Right renal pelvis (tissue), 4 donors: ENCODE results near the gene TECPR2. TPM values are rescaled to one million over a fixed set of nuclear protein-coding genes. Genes with fewer than 3 reads are reported as not detected.
A peak's percentile ranks its signal among the peaks of the same experiment; 100 is the strongest.

Source experiments
- DNase-seq, 4 donors: peaks; one replicate each; pipeline ENCODE4 v3.0.0-alpha.2; 2013; ENCODE audit warnings: low read depth in 4 of 4, low spot score in 3 of 4, missing footprints in 1 of 4
- polyA plus RNA-seq, 4 donors: library from polyadenylated mRNA; unstranded; fragments of 120-200 nt; gene quantifications; one replicate each; pipeline ENCODE4 v1.2.1, GENCODE V29; 2013; ENCODE audit not compliant: insufficient read length in 4 of 4

The TECPR2 gene
- polyA plus RNA-seq, 4 donors = 16.7 to 19.9 (median 16.8) TPM

DNA sequence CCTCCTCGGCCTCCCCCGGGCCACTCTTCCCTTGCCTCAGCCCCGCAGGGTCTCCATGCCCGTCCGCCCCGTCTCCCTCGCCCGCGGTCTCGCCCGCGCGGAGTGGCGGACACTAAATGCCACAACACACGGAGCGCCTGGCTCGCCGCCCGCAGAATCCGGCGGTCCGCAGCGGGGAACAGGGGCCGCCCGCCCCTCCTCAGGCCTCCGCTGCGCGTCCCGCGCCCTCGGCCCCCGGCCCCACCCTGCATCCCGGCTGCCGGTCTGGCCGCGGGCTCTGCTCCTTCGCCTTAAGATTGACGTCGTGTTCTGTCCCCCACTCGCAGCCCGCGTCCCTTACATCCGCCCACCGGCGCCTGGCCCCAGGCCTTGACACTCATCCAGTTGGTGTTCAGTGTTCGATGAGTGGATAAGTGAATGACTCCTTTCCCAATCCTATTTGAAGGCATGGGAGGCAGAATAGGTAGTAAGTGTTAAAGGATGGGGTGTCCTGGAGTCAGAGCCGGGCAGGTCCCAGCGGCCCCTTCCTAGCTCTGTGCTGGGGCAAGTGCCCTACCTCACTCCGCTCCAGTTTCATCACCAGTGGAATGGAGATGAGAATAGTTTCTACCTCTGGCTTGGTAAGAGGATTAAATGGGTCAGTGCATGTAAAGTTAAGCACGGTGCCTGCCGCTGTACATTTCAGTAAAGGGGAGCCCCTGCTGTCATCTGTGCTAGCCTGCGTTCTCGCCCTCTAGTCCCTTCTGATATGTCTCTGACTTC, 622 bp downstream of the TECPR2 start:
- DNase-seq = peak in 1 of 4 donors; percentile 16

DNA sequence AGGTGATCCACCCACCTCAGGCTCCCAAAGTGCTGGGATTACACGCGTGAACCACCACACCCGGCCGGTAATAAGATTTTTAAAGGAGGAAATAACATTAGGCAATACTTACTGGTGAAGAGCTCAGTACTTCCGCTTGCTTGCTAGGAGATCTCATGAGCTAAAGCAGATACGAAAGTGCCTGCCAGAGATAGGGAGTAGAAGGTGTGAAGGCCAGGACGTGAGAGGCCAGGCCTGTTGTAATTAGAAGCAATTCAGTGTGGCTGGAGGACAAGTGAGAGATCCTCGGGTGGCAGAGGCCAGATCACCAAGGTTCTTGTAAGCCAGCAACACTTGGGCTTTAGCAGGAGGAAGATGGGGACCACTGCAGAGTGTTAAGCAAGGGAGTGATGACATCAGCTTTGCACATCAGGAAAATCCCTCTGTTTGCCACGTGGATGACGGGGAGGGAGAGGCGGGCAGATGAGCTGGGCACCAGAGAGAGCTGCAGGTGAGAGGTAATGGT, 7.6 kb downstream of the TECPR2 start:
- DNase-seq = no peak

DNA sequence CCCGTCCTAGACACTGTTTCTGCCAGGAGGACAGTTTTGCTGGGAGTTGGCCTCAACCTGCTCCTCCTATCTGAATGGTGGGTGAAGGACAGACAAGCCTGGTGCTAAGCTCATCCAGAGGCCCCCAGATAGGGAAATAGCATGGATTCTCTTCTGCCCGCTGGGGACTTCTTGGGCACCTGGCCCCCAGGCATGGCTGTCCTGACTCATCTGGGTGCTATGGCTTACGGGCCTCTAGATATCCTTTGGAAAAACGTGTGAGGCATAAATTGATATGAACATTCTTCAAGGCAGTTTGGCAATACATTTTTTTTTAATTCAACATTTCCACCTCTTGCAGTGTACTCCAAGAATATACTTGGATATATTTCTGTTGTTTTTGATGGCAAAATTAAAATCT, 8.6 kb downstream of the TECPR2 start:
- DNase-seq = no peak

DNA sequence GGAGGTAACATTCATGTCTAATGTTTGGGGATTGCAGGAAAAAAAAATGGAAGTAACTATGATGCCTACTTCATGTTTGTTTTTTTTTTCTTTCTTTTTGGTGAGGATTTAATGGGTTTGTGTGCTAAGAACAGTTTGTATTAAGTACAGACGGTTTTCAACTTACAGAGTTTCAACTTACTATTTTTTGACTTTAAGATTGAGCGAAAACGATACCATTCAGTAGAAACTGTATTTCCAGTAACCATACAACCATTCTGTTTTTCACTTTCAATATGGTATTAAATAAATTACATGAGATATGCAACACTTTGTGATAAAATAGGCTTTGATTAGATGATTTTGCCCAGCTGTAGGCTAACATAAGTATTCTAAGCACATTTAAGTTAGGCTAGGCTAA, 10.4 kb downstream of the TECPR2 start:
- no peak for DNase-seq

DNA sequence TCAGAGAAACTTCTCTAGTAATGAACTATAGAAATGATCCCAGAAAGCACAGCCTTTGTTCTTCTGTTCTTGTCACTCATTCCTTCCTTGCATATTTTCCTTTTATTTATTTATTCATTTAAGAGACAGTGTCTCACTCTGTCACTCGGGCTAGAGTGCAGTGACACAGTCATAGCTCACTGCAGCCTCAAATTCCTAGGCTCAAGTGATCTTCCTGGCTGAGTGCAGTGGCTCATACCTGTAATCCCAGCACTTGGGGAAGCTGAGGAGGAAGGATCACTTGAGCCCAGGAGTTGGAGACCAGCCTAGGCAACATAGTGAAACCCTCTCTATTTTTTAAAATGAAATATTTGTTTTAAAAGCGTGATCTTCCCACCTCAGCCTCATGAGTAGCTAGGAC, 11.5 kb downstream of the TECPR2 start:
- no peak for DNase-seq

DNA sequence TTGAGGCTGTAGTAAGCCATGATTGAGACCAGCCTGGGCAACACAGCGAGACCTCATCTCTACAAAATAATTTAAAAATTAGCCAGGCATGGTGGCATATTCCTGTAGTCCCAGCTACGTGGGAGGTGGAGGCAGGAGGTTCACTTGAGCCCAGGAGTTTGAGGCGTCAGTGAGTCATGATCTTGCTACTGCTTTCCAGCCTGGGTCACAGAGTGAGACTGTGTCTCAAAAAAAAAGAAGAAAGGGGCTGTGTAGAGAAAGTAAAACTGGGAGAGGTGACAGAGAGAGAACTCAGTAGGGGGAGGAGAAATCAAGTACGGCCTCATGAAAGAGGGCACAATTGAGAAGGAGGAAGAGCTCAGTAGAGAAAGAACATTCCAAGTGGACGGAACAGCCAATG, 12.4 kb downstream of the TECPR2 start:
- no peak for DNase-seq

DNA sequence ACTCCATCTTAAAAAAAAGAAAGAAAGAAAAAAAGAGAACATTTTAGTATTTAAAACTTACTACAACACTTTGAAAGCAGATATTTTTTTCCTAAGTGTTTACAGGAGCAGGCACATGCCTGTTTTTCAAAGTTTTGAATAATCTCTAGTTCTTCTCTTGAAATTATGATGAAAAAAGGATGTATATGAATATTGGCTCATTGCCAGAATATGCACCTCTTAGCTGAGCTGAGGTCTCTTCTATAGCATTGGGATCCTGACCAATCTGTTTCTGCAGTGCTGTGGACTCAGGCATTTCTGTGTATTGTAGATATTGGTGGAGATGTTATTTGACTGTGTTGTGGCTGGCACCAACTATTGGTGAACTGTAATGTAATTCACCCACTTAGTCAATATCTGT, 15.0 kb downstream of the TECPR2 start:
- DNase-seq = no peak

DNA sequence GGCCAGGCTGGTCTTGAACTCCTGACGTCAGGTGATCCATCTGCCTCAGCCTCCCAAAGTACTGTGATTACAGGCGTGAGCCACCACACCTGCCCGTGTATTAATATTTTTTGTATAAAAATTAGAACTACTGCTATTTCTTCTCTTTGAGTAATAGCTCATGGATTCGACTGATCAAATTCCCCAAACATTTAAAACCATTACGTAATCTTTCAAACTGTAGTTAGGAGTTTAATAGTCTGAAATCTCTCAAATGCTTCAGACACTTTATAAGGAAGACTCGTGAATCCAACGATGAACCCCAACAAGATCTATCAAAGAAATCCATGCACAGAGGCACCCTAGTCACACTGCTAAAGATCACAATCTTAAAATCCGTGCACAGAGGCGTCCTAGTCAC, 16.1 kb downstream of the TECPR2 start:
- no peak for DNase-seq

DNA sequence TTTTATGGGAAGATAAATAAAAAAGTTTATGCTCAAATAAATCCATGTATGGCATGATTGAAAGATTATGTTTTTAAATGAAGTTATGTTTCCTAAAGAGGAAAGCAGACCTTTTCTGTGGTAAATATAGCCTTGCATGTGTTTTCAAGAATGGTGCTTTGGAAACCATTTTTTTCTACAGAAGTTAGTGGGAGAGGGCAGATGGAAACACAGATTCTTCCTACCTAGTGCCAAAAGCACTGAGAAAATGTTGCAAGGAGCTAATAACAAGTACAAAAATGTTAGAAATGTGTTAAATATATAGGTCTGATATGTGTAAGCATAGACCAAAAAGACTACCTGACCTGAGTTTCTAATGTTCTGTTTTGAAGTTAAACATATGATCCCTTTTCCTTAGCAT, 24.3 kb downstream of the TECPR2 start:
- DNase-seq = no peak

DNA sequence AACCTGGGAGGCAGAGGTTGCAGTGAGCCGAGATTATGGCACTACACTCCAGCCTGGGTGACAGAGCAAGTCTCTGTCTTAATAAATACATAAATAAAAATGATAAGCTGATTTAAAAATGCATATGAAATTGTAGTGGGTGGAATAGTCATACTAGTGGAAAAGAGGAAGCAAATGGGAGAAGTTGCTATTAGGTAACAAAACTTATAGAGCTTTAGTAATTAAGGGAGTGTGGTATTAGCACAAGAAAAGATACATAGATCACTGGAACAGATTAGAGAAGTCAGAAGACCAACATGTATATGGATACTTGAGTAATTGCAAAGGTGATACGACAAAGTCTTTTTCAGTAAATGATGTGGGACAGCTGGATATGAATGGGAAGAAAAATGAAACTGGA, 26.5 kb downstream of the TECPR2 start:
- DNase-seq = no peak

DNA sequence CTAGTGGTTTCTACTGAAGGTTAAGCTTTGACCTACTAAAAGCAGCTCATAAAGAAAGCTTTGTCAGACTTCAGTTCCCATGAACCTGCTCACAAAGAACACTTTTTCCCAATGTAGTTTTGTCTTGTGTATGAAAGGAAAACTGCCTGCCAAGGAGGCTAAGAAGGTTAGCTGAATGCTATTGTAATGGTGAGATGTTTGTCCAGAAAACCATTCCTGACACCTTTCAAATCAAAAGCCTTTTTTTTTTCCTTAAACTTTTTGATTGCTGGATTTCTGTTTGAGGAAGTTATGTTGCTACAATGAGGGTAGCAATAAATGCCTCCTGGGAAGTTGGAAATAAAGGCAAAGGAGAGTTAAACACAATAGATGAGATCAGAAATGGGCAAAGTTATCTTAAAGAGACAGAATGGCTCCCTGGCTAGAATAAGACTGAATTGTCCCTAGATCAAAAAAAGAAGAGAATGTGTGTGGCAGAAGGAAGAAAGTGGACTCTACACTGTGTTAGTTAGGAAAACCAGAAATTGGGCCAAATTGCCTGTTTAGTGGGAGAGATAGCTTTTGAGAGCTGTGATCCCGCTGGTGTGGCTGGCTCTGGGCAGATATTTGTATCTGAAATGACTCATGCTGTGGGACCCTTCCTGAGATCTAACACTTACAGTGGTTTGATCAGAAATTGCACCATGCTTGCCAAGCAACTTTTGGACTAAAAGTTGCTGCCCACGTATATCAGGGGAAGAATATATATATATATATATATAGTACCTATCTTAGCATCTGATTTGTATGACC, 27.5 kb downstream of the TECPR2 start:
- DNase-seq = no peak

DNA sequence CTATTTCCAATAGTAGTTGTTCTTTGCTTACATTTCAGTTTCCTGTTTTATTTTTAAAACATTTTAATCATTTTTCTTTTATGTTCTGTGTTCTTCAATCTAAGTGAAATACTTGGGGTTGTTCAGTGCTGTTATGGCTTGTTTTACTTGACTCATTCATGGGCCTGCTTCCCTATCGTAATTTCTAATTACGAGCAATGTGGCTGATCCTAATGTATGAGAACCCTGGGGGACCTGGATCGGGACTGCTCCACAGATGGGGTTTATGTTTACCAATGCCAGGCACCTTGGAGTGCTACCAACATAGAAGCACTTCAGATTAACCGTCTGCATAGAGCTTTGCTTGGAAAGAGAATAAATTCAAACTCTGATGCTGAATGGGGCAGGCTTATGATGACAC, 29.8 kb downstream of the TECPR2 start:
- no peak for DNase-seq

DNA sequence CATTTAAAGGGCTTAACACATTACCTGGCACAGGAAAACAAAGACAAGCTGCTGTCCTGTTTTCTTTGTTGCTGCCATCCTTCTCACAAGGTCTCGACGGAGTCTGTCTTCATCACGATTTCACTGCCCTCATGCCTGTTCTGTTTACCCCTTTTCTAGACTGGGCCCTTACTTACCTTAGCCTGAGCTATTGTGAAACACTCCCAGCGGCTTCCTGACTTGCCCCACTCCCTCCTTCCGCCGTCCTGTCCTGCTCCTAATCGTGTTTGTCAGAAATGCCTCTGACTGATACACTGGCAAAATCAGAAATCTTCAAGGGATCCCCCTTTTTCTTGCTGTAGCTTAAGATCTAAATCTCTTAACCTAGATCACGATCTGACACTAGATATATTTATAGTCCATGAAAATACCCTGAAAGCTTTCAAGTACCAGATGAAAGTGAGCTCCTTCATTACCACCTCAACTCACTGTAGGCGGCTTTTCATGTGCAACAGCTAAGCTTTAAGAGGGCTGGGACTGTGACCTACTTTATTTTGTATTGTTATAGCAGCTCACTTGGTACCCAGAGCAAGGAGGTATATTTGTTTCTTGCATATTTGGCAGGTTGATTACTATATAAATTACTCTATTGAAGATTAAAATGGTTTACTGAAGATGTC, 32.1 kb downstream of the TECPR2 start:
- DNase-seq = no peak

DNA sequence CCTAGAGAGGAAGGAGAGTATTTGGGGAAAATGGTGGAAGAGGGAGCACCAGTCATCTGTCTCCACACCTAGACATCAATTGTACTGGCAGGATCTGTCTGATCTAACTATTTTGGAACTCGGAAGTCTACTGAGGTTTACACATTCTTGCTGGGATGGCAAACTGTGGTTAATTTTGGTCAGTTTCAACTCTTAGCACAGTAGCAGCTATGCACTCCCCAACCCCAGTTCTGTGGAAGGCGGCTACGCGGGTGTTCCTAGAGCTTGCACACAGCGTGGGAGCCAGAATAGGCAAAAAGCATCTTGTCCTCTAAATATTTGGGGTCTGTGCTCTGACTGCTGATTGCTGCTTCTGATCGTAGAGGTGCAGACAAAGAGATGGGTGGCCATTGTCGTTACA, 33.8 kb downstream of the TECPR2 start:
- no peak for DNase-seq

DNA sequence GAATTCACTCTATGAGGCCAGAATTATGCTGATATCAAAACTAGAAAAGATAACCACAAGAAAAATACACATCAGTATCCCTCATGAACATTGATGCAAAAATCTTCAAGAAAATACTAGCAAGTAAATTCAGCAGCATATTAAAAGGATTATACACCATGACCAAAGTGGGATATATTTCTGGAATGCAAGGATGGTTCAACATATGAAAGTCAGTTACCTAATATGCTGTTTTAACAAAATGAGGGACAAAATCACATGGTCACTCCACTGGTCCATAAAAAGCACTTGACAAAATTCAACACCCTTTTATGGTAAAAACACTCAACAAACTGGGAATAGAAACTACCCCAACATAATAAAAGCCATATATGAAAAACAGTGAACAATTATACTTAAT, 40.3 kb downstream of the TECPR2 start:
- no peak for DNase-seq

DNA sequence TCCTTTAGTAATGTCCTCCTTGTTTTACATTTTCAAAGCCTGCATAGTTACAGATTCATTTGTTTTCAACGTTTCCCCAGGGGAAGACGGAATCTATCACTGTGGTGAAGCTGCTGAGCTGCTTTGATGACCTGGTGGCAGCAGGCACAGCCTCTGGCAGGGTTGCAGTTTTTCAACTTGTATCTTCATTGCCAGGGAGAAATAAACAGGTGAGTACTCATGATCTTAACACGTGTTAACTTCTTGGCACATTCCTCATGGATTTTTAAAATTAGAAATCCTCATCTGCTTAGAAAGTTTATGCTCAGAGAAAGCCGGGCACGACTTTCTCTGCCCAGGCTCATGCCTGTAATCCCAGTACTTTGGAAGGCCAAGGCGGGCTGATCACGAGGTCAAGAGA, 44.5 kb downstream of the TECPR2 start:
- no peak for DNase-seq

DNA sequence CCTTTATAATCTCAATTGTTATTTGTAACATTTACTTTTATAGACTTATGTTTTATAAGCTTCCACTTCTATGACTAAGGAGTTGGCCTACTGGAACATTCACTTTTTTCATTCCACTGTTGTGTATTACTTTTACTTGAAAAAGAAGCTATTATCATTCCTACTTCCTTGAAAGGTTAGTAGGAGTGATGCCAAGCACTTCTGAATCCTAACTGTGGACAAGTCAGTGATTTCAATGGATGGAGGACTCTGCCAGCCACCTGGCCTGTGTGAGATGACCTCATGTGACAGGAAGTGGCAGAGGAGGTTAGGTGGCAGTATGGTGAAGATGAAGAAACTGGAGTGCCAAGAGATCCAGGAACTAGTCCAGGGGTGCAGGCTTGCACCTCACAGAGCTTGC, 46.0 kb downstream of the TECPR2 start:
- DNase-seq = no peak

DNA sequence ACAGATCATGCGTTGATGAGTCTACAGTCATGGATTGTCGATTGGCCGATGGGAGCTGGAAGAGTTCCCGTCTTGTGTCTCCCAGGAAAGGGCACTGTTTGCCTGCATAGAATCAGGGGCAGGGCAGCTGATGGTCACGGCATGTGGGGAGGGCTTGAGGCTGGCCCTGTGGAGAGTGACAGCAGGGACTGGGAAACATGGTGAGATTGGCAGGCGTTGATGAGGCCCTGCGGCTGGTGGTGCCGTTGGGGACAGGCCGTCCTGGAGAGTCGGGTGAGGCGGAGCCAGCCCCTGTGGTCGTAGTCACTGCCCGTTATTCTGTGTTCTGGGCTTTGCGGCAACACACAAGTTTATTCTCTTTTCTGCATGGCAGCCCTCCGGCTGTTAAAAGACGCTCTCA, 52.9 kb downstream of the TECPR2 start:
- no peak for DNase-seq

DNA sequence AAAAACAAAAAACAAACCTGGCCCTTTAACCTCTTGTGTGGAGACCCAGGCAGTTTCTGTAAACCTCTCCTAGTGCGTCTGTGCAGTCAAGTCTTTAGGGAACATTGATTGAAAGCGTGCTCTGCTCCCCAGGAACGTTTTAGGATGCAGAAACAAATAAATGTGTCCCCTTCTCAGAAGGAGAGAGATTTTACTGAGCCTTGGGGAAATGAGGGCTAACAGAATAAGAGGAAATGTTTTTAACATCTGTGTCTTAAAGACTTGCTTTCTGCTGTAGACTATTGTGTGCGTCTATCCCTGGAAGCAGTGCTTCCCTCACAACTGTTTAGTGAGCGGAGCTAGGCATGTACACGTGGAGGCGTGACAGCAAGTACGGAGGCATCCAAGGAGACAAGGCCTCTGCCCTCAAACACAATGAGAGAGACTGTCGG, 54.3 kb downstream of the TECPR2 start:
- DNase-seq = peak in 2 of 4 donors; percentile 8 to 45

DNA sequence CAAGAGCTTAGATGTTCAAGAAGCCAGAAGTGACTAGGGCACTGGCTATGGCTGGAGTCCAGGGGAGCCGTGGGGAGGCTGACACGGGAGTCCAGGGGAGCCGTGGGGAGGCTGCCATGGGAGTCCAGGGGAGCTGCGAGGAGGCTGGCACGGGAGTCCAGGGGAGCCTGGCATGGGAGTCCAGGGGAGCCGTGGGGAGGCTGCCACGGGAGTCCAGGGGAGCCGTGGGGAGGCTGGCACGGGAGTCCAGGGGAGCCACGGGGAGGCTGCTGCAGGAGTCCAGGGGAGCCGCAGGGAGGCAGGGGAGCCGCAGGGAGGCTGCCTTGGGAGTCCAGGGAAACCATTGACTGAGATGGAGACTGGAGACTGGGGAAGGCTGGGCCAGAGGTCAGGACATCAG, 54.9 kb downstream of the TECPR2 start:
- no peak for DNase-seq

DNA sequence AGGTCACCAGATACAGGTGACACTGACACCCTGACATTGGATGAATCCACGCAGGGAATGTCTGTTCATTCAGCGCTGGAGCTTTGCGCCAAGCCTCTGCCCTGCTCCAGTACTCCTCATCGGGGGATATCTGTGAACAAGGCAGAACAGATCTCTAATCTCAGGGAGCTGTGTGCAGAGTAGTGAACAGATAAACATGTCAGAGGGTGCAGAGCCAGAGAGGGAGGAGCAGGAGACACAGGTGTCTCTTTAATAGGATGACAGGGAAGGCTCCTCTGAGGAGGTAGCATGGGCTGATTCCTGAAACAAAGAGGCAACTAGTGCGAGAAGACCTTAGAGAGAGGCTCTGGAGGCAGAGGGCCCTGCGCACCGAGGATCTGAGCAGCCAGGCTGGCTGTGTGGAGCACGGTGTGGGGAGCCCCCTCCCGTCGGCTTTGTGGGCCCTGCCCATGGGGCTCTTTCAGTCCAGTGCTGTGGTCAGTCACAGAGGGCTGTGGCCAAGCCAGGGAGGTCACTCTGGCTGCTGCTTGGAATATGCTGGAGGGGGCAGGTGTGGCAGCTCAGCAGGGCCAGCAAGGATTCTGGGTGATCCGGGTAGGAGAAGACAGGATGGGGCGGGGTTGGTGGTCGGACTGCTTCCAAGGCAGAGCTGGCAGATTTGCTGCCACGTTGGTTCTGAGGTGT, 55.6 kb downstream of the TECPR2 start:
- DNase-seq = no peak
